Stimulated activated CD4-positive, alpha-beta T cell treated with anti-CD3 and anti-CD28 coated beads, Interleukin-15, amount 100 ng/mL, for 24 hours (primary cell): ENCODE data around the gene BRD1.
"Not testable (repeated sequence)": the region's sequence is repeated elsewhere in the genome, so short reads cannot be mapped to it uniquely, and the experiment has no call there.

Experiments used
- DNase-seq: peaks from one replicate; pipeline ENCODE4 v3.0.0-alpha.2; 2020

The BRD1 gene

GRCh38 chr22:49767355-49768062 lies 60.2 kb downstream of the BRD1 start:
- peak; percentile 30 for DNase-seq

GRCh38 chr22:49765951-49766350 lies 61.7 kb downstream of the BRD1 start:
- DNase-seq, result no peak

- no peak for DNase-seq
These were observed 62.4 kb downstream of the BRD1 start for GRCh38 chr22:49765091-49765771.

DNA sequence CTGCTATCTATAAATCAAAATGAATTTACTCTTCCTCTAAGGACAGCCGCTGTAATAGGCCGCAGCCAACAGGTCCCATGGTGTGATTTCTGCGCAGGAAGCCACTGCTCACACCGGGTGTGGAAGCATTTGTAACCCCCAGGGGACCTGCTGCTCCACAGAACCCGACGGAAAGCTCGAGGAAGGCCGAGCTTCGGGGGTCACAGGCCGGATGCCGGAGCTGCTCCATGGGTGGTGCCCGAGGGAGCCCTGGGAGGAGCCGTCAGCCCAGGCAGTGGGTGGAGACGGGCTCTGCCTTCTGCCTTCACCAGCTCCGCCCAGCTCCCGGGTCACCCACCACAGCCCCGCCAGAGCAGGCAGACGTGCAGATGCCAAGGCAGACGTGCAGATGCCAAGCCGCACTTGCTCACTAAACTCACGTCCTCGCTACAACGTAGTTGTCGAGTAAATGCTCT lies 63.5 kb downstream of the BRD1 start:
- no peak for DNase-seq

DNA sequence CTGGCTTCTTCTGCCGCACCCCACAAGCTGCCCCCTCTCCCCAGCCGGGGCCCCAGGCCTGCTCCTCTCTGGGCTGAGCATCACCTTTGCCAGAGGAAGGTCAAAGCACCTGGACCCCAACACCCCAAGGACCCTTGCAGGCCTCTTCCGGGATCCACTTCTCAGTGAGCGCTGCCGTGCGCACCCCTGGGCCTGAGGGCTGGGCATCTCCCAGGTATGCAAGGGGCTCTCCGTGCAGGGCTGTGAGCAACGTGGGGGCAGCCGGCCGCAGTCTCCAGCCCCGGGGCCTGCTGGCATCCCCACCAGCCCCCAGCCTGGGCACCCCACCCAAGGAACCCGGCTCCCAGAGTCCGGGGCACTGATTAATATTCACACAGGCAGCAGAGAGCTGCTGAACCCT lies 64.0 kb downstream of the BRD1 start:
- DNase-seq, result no peak

- no peak for DNase-seq
These were observed 64.5 kb downstream of the BRD1 start for GRCh38 chr22:49763138-49763537.

DNA sequence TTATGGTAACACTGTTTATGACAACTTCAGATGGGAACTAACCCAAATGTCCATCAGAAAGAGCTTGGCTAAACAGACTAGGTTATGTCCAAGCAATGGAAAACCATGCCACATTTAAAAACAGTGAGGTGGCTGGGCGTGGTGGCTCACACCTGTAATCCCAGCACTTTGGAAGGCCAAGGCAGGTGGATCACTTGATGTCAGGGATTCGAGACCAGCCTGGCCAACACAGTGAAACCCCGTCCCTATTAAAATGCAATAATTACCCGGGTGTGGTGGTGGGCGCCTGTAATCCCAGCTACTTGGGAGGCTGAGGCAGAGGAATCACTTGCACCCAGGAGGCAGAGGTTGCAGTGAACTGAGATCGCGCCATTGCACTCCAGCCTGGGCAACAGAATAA lies 65.1 kb downstream of the BRD1 start:
- not testable (repeated sequence) for DNase-seq

DNA sequence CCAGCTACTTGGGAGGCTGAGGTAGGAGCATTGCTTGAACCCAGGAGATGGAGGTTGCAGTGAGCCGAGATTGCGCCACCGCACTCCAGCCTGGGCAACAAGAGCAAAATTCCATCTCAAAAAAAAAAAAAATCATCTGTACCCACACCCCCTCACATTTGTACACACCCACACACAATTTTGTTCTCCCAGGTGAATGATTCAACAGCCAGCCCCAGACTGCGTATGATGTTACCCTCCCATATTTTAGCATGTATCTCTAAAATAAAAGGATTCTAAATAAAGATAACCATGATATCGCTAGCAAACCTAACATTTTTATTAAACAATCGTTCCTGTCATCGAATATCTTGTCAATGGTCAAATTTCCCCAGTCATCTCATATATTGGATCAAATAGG lies 65.8 kb downstream of the BRD1 start:
- no peak for DNase-seq

DNA sequence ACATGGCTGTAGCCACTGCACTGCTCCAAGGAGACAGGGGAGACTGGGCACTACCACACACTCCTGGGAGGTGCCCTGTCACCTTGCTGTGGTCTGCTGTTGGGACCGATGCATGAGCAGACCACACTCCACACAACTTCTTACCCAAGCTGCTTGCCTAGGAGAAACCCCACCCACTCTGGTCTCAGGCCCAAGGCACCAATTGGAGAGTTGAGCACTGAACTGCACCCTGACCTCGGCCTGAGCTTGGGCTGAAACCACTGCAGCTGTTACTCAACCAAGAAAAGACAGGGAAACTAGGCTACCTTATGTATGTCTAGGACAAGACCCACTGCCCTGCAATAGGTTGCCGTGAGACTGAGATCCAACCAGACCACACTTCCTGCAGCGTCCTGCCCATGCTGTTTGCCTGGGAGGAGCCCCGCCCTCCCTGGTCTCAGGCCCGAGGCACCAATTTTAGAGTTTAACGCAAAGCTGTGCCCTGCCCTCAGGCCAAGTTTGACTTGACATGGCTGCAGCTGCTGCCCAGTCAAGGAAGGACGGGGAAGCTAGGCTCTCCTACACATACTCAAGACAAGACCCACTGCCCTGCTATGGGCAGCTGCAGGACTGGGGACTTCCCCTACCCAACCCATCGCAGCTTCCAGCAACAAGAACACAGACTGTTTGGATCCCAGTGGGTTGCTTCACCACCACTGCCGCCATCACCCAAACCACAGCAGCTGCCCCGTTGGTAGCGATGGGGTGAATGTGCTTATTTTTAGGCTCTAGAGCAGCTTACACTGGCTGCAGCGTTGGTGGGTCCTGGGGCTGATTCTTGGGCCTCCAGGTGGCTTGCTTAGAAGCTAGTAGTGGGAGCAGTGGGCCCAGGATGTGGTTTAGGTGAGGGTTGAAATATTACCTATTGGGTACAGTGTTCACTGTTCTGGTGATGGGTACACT lies 66.8 kb downstream of the BRD1 start:
- DNase-seq, result no peak

GRCh38 chr22:49760280-49760629 lies 67.4 kb downstream of the BRD1 start:
- DNase-seq, result no peak

- no peak for DNase-seq
These were observed 71.0 kb downstream of the BRD1 start for GRCh38 chr22:49756676-49757075.

DNA sequence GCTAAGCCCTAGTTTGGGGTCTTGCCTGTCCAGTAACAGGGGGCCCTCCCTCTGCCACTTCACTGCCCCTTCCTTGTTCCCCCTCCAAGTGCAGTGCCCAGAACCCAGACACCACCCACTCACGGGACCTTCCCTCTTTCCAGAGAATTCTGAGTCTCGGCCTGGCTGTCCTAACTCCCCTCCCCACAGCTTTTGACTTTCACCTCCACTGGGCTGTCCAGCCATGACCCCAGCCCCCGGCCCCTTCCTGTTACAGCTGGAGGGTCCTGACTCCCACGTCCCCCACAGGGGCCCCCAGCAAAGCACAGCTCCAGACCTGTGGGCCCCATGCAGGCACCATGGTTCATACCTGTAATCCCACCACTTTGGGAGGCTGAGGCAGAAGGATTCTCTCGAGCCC lies 71.5 kb downstream of the BRD1 start:
- DNase-seq, result no peak

- DNase-seq, result no peak
These were observed 72.1 kb downstream of the BRD1 start for GRCh38 chr22:49755631-49756001.

- DNase-seq, result no peak
These were observed 72.7 kb downstream of the BRD1 start for GRCh38 chr22:49754696-49755630.

DNA sequence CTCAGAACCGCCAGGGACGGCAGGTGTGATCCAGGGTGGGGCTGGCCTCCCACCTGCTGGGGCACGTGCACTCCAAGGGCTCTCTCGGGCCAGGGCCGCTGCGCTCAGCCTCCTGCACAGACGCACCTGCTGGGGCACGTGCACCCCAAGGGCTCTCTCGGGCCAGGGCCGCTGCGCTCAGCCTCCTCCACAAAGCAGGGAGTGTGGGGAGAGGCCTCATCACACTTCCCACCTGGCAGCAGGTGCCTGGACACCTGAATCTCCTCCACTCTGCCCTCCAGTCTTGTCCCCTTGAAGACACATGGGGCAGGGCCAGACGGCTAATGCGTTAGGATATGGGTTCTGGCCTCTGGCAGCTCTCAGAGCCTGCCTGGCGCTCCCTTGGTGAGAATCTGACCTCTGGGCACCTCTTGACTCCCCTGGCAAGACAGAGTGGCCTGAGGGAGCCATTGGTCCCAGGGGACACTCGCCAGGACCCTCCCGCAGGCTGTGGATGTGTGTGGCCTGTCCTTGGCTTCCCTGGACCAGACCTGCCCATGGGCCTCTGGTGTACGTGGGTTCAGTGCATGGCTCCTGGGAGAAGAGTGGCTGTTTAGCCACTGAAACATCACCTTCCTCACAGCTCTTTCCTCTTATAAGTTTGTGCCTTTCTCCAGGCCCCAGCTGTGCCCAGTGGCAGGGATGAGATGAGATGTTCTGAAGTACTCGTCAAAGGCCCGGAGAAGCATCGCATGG lies 73.5 kb downstream of the BRD1 start:
- DNase-seq, result no peak

DNA sequence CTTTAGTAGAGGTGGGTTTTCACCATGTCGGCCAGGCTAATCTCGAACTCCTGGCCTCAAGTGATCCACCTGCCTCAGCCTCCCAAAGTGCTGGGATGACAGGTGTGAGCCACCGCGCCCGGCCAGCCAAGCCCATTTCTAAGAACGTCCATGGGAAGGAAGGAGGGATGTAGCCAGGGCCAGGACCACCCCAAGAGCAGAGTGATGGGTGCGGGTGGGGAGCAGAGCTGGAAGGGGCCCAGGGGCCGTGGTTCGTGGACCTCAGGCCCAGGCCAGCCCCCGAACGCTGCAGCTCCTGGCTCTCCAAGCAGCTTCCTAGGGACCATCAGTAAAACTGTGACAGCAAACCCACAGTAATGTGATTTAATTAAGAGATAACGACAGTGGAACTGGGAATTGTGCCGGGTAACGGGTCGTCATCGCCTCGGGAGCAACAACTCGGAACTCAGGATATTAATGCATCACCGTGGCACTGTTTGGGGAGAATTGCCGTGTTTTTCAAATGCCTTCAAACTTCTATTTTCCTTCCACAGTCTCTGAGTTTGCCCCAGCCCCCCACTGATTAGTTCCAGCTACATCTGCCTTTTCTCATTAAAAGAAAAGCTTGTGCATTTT lies 74.3 kb downstream of the BRD1 start:
- DNase-seq, result no peak

- no peak for DNase-seq
These were observed 75.0 kb downstream of the BRD1 start for GRCh38 chr22:49752598-49753091.

DNA sequence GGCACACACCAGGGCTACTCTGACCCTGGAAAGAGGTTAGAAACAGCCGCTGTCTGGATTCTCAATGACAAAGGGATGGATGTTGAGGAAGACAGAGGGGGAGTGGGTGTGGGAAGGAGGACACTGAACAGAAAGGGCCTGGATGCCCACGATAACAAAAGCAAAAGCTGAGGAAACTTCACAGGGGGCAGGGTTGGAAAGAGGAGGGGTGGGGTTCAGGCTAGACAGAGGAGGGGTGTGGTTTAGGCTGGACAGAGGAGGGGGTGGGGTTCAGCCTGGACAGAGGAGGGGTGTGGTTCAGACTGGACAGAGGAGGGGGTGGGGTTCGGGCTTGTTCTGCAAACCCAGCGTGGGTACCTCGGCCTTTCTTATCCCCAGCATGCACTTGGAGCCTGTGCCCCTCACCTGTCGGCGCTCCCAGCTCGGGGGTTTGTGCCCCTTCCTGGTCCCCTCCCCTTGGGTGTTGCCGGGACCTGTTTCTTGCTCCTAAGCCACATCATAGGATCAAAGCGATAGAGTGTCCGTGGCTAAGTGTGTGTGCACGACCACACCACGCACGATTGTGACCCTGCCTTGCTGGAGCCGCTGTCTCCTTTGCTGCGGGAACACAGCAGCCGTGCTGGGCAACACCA lies 75.6 kb downstream of the BRD1 start:
- no peak for DNase-seq

GRCh38 chr22:49751318-49751965 lies 76.2 kb downstream of the BRD1 start:
- no peak for DNase-seq

GRCh38 chr22:49749885-49750510 lies 77.7 kb downstream of the BRD1 start:
- DNase-seq, result no peak
